Nucleus accumbens (tissue), 56 donors: ENCODE results near the gene CISH.

Source experiments
- DNase-seq, 56 donors: peaks; one replicate each; lab custom pipeline; 2025; lab: John Stamatoyannopoulos, UW

The CISH gene

GRCh38 chr3:50575372-50575771, 36.2 kb downstream of the CISH start:
- no peak for DNase-seq

- no peak for DNase-seq
Observed at GRCh38 chr3:50574444-50574831, 37.1 kb downstream of the CISH start.

- no peak for DNase-seq
Observed at GRCh38 chr3:50573566-50574443, 37.8 kb downstream of the CISH start.

GRCh38 chr3:50572801-50573371, 38.7 kb downstream of the CISH start:
- DNase-seq: no peak

- peak in 48 of 56 donors; percentile 2 to 79 (median 34) for DNase-seq
Observed at GRCh38 chr3:50572158-50572557, 39.4 kb downstream of the CISH start.

- no peak for DNase-seq
Observed at GRCh38 chr3:50571486-50571885, 40.1 kb downstream of the CISH start.

GRCh38 chr3:50570508-50571279, 40.9 kb downstream of the CISH start:
- DNase-seq: no peak

- peak; percentile 78 to 99 (median 94) for DNase-seq
Observed at GRCh38 chr3:50568947-50569749, 42.4 kb downstream of the CISH start, which contains the start of gene HEMK1. TSS of gene HEMK1 (plus strand) at chr3:50569522. CDS start at chr3:50571105, 1,583 bp downstream.

- peak; percentile 39 to 94 (median 84) for DNase-seq
Observed at GRCh38 chr3:50567386-50568167, 44.0 kb downstream of the CISH start, which contains the start of gene C3orf18. TSS of gene C3orf18 (minus strand) at chr3:50567747. CDS start at chr3:50565699, 2,048 bp downstream.

GRCh38 chr3:50567011-50567385, 44.6 kb downstream of the CISH start:
- peak in 1 of 56 donors; percentile 50 for DNase-seq

GRCh38 chr3:50564321-50564720, 47.3 kb downstream of the CISH start:
- DNase-seq: no peak

GRCh38 chr3:50563867-50564266, 47.7 kb downstream of the CISH start:
- DNase-seq: no peak

GRCh38 chr3:50562861-50563260, 48.7 kb downstream of the CISH start:
- DNase-seq: no peak

GRCh38 chr3:50559702-50560101, 51.9 kb downstream of the CISH start:
- DNase-seq: no peak

GRCh38 chr3:50557915-50558314, 53.7 kb downstream of the CISH start:
- no peak for DNase-seq

- no peak for DNase-seq
Observed at GRCh38 chr3:50557106-50557505, 54.5 kb downstream of the CISH start.
